GM21360 (cell line): ENCODE measurements around the gene MAP2K6.

Source experiments
- ATAC-seq: cut with Tn5 transposase; IDR thresholded peaks from one replicate; pipeline ENCODE4 v1.9.1; 2021; ENCODE audit warnings: mild to moderate bottlenecking, moderate library complexity; ENCODE audit not compliant: unreplicated experiment

The MAP2K6 gene

GRCh38 chr17:69574257-69575197 lies 160.0 kb downstream of the MAP2K6 start:
- ATAC-seq: no peak

GRCh38 chr17:69575346-69575761 lies 160.9 kb downstream of the MAP2K6 start:
- no peak for ATAC-seq

- no peak for ATAC-seq
Measured at GRCh38 chr17:69577098-69577497, 162.6 kb downstream of the MAP2K6 start.

- no peak for ATAC-seq
Measured at GRCh38 chr17:69578385-69578936, 164.0 kb downstream of the MAP2K6 start.

- no peak for ATAC-seq
Measured at GRCh38 chr17:69579961-69580677, 165.6 kb downstream of the MAP2K6 start.

- ATAC-seq: peak; percentile 75
Measured at GRCh38 chr17:69581061-69581961, 166.8 kb downstream of the MAP2K6 start.

- no peak for ATAC-seq
Measured at GRCh38 chr17:69588316-69588715, 173.8 kb downstream of the MAP2K6 start.

GRCh38 chr17:69588827-69589239 lies 174.3 kb downstream of the MAP2K6 start:
- ATAC-seq: no peak

GRCh38 chr17:69590671-69591070 lies 176.2 kb downstream of the MAP2K6 start:
- no peak for ATAC-seq

GRCh38 chr17:69592692-69593350 lies 178.3 kb downstream of the MAP2K6 start:
- no peak for ATAC-seq

GRCh38 chr17:69593351-69593715 lies 178.8 kb downstream of the MAP2K6 start:
- ATAC-seq: no peak

GRCh38 chr17:69593716-69594115 lies 179.2 kb downstream of the MAP2K6 start:
- no peak for ATAC-seq

- no peak for ATAC-seq
Measured at GRCh38 chr17:69594641-69595040, 180.1 kb downstream of the MAP2K6 start.

- no peak for ATAC-seq
Measured at GRCh38 chr17:69596141-69596540, 181.6 kb downstream of the MAP2K6 start.

- no peak for ATAC-seq
Measured at GRCh38 chr17:69597898-69598692, 183.6 kb downstream of the MAP2K6 start.

- no peak for ATAC-seq
Measured at GRCh38 chr17:69602972-69603371, 188.5 kb downstream of the MAP2K6 start.
